Measurements from ENCODE around the gene SLC13A4. TPM values are rescaled to one million over a fixed set of nuclear protein-coding genes. Genes with fewer than 3 reads are reported as not detected.
A peak's percentile ranks its signal among the peaks of the same experiment; 100 is the strongest.
"Not testable (repeated sequence)": the region's sequence is repeated elsewhere in the genome, so short reads cannot be mapped to it uniquely, and the experiment has no call there.

Gene SLC13A4
- total RNA-seq, 1 donor from 2014 or later: not detected

GRCh38 chr7:135692055-135692454 is 35.9 kb downstream of the SLC13A4 start:
- no peak for DNase-seq (ENCODE audit: low read depth)

DNA sequence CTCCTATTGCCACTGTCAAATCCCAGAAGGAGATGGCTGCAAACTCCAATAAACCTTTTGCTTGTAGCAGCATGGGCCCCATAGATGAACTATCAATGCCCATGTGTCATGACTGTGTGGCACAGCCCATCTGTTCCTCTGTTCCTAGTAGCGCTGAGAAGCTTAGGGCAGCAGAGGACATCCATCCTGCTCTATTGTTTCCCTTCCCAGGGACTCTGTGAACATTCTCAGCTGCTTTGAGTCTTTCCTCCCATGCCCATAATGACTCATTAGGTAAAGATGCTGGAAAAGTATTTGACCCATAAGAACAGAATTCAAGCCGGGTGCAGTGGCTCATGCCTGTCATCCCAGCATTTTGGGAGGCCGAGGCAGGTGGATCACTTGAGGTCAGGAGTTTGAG is 37.4 kb downstream of the SLC13A4 start:
- DNase-seq (ENCODE audit: low read depth): peak; percentile 71

DNA sequence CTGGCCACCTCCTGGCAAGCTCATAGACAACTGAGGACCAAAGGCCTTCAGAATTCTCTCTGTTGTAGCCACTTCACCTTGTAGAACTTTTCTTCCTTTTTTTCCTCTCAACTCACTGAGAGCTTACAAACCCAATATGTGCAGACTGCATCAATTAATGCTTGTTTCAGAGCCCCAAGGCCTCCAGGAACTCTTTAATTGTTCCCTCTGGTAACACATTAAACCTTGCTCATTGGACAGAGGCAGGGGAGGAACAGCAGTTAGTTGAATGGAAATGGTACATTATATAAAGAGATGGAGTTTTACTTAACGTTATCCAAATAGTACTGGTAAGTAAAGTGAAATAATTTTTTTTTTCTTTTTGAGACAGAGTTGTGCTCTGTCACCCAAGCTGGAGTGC is 40.5 kb downstream of the SLC13A4 start:
- DNase-seq (ENCODE audit: low read depth): peak; percentile 69

- no peak for DNase-seq (ENCODE audit: low read depth)
Measured at GRCh38 chr7:135685306-135686084, 42.5 kb downstream of the SLC13A4 start.

DNA sequence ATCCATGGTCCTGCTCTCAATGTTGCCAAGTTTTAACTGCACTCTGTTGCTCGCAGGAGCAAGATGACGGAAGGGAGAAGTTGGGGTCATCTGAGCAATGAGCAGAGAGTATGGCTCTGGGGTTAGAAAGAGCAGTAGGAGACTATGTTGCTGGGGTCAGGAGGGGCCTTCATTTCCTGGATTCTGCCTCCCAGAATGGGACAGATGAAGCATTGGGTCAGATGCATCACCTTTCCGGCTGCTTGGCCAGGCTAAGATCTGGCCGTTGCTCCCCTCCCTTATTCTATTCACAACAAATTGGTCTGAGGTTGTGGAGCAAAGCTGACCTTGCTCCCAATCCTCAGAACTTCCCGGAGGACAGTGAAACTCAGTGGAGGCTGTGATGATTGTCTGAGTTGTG is 43.3 kb downstream of the SLC13A4 start:
- DNase-seq (ENCODE audit: low read depth): no peak

DNA sequence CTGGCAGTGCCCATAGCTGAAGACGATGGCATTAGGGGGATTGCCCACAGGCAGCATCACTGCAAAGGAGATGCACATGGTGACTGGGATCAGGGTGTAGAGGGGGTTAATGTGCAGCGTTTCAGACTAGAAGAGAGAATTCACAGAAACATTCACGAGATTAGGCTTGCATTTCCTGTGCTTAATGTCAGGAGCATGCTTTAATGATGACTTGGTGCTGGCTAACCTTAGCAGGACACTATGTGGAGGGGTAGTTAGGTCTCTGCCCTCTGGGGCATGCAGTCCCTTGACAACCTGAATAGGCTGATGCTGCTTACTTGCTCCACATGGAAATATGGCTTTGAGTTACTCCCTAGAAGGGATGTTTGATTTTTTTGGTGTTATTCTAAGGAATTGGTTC is 43.9 kb downstream of the SLC13A4 start:
- peak; percentile 63 for DNase-seq (ENCODE audit: low read depth)

DNA sequence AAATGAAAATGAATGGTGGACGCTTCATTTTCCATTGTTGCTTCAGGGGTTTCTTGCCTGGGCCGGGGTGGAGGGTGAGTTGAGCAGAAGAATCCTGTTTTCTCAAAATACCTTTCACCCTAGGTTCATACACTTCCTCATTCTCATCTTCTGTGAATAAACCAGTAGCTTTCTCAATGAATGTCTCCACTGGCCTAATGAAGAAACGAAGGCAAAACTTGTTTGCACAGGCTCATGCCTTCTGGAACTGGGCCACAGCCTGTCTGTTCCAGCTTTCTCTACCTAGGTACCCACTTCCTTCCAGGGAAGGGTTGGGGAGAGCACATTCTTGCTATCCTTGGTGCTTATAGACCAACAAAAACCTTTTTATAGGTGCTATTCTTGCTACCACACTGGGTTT is 44.4 kb downstream of the SLC13A4 start:
- peak; percentile 52 for DNase-seq (ENCODE audit: low read depth)

DNA sequence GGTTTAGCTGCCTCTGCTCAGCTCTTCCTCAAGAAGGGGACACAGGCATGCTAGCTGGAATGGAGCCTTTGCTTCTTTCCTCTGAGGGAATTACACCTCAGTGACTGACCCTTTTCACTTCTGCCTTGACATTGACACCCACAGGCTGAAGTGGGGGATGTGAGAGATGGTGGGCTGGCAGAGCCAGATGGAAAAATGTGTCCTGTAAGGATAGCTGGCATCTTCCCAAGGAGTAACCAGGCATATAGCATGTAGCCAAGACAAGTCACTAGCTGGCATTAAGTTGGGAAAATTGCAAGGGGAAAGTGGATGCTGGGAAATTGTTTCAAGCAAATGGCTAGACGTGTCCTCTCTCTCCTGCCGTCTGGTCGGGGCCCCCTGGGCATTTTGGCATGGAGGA is 45.8 kb downstream of the SLC13A4 start:
- peak; percentile 26 for DNase-seq (ENCODE audit: low read depth)

DNA sequence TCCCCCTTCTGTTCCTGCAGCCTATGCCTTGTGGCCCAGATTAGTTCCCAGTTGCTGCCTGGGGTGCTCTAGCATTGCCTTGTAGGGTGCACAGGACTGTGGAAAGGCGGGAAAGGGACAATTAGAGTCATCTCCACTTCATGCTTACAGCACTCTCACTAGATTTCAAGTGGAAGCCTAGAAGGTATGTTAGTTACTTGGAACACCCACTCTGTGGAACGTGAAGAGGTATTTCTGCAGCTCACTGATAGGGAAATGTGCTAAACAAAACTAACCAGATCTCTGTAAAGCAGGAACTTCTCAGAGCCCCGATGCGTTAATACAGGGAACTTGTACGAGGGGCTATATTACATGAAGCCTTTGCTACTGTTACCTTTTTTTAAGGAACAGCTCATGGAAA is 46.2 kb downstream of the SLC13A4 start:
- no peak for DNase-seq (ENCODE audit: low read depth)

GRCh38 chr7:135678612-135679575 is 49.1 kb downstream of the SLC13A4 start:
- peak; percentile 90 for DNase-seq (ENCODE audit: low read depth)

DNA sequence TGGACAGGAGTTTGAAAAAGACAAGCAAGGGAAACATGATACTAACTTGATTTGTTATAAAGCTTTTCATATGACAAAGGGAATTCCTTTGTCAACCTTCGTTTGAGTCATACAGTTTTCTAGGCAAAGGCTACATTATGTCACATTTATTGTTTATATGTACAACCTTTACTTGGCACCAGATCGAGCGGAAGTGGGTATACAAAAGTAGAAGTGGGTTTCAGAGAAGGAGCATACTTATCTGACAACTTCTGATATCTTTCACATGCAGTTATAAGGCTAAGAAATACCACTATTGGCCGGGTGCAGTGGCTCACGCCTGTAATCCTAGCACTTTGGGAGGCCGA is 54.7 kb downstream of the SLC13A4 start:
- DNase-seq (ENCODE audit: low read depth): peak; percentile 32

- DNase-seq (ENCODE audit: low read depth): peak; percentile 74
Measured at GRCh38 chr7:135672560-135673359, 55.2 kb downstream of the SLC13A4 start.

DNA sequence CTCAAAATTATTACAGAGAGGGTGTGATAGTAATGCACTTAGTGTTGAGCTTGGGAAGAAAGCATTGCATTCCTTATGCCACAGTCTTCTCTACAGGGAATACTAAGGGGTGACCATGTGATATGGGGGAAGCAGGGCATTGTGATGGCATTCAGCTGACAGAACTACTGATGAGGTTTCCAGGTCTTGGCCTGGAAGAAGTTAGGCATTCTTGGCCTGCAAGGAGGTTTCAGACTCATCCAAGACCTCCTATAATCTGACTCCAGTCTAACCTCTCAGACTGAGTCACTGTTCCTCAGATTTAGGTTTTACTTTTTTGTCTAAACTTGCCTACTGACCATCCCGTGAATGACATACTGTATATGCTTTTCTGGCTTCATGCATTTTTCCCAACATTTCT is 57.8 kb downstream of the SLC13A4 start:
- peak; percentile 38 for DNase-seq (ENCODE audit: low read depth)

- DNase-seq (ENCODE audit: low read depth): no peak
Measured at GRCh38 chr7:135669774-135670173, 58.2 kb downstream of the SLC13A4 start.

GRCh38 chr7:135668852-135669395 is 59.1 kb downstream of the SLC13A4 start:
- not testable (repeated sequence) for DNase-seq (ENCODE audit: low read depth)

GRCh38 chr7:135667626-135668025 is 60.4 kb downstream of the SLC13A4 start:
- not testable (repeated sequence) for DNase-seq (ENCODE audit: low read depth)

DNA sequence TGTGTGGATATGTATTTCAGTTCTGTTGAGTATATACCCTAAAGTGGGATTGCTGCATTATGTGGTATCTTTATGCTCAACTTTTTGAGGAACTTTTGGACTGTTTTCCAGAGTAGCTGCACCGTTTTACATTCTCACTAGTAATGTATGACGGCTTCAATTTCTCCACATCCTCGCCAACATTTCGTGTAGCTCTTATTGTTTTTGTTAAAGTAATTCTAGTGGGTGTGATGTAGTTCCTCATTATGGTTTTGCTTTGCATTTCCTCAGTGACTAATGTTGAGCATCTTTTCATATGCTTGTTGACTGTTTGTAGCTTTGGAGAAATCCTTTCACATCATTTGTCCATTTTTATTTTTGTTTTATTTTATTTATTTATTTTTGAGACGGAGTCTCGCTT is 61.1 kb downstream of the SLC13A4 start:
- DNase-seq (ENCODE audit: low read depth): no peak

- no peak for DNase-seq (ENCODE audit: low read depth)
Measured at GRCh38 chr7:135666156-135666555, 61.8 kb downstream of the SLC13A4 start.

DNA sequence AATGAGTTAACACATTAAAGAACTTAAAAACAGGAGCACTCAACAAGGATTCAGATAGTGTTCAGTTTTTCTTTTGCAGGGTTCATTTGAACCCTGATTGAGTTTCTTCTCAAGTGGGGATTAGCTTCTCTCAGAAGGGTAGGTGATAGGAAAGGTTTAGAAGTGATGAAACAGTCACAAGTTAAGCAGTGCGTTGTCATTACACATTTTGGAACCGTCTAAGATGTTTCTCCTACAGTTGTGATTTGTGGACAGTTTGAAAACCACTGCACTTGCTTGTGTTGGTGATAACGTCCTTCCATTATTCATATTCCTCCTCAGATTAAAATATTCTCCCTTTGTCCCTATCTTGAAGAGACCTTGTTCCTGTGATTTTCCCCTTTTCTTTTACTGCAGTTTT is 62.9 kb downstream of the SLC13A4 start:
- DNase-seq (ENCODE audit: low read depth): no peak

GRCh38 chr7:135664046-135664589 is 63.9 kb downstream of the SLC13A4 start:
- DNase-seq (ENCODE audit: low read depth): peak; percentile 49

GRCh38 chr7:135662373-135663114 is 65.4 kb downstream of the SLC13A4 start, which contains the start of gene STMP1:
STMP1 (plus strand) TSS chr7:135662514.
- DNase-seq (ENCODE audit: low read depth): peak; percentile 83

Data from renal cortical epithelial cell (primary cell).